ENCODE results near the gene KLHL30.

DNA sequence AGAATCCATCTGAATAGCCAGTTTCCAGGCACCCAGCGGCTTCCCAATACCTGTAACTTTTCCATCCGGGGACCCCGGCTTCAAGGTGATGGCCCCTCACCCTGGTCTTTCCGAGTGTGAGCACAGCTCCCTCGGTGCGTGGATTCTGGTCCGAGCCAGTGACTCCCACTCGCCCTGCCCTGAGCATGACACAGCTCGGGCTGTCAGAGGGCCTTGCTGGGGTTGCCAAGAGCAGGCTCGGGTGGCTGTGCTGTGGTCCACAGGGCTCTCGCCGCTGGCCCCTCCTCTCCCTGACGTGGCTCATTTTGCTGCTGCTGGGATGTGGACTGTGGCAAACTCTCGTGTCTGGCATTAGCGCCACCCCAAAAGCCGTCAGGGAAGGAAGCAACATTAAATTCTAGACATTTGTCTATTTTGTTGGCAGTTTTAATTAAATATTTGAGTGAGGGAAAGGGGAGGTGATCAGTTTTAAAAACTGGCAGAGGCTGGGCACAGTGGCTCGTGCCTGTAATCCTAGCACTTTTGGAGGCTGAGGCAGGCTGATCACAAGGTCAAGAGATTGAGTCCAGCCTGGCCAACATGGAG is 43.9 kb upstream of the KLHL30 start:
- TF ChIP-seq EZH2phosphoT487 (IDR thresholded peaks at IDR 0.05; ENCODE audit: low read length) (no peak), EZH2 (optimal IDR thresholded peaks at IDR 0.05; ENCODE audit: low read depth, low read length) (no peak)
- TF ChIP-seq, protein P1, sequence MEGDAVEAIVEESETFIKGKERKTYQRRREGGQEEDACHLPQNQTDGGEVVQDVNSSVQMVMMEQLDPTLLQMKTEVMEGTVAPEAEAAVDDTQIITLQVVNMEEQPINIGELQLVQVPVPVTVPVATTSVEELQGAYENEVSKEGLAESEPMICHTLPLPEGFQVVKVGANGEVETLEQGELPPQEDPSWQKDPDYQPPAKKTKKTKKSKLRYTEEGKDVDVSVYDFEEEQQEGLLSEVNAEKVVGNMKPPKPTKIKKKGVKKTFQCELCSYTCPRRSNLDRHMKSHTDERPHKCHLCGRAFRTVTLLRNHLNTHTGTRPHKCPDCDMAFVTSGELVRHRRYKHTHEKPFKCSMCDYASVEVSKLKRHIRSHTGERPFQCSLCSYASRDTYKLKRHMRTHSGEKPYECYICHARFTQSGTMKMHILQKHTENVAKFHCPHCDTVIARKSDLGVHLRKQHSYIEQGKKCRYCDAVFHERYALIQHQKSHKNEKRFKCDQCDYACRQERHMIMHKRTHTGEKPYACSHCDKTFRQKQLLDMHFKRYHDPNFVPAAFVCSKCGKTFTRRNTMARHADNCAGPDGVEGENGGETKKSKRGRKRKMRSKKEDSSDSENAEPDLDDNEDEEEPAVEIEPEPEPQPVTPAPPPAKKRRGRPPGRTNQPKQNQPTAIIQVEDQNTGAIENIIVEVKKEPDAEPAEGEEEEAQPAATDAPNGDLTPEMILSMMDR (IDR thresholded peaks at IDR 0.05; ENCODE audit: low read length): no peak
